ENCODE measurements around the gene MOSPD3.
A peak's percentile ranks its signal among the peaks of the same experiment; 100 is the strongest.

The MOSPD3 gene

GRCh38 chr7:100595188-100595587, 17.2 kb upstream of the MOSPD3 start:
- no peak for DNase-seq (ENCODE audit: low read depth)

GRCh38 chr7:100598425-100598824, 13.9 kb upstream of the MOSPD3 start:
- DNase-seq (ENCODE audit: low read depth): peak; percentile 41

GRCh38 chr7:100599911-100600729, 12.2 kb upstream of the MOSPD3 start:
- no peak for DNase-seq (ENCODE audit: low read depth)

- no peak for DNase-seq (ENCODE audit: low read depth)
Observed at GRCh38 chr7:100600730-100601038, 11.7 kb upstream of the MOSPD3 start.

GRCh38 chr7:100602889-100603725, 9.2 kb upstream of the MOSPD3 start:
- no peak for DNase-seq (ENCODE audit: low read depth)

GRCh38 chr7:100603726-100604027, 8.7 kb upstream of the MOSPD3 start:
- DNase-seq (ENCODE audit: low read depth): no peak

GRCh38 chr7:100604028-100604975, 8.0 kb upstream of the MOSPD3 start:
- DNase-seq (ENCODE audit: low read depth): peak; percentile 50

- no peak for DNase-seq (ENCODE audit: low read depth)
Observed at GRCh38 chr7:100604976-100605911, 7.1 kb upstream of the MOSPD3 start.

- no peak for DNase-seq (ENCODE audit: low read depth)
Observed at GRCh38 chr7:100606313-100606712, 6.0 kb upstream of the MOSPD3 start.

GRCh38 chr7:100607111-100607510, 5.2 kb upstream of the MOSPD3 start:
- DNase-seq (ENCODE audit: low read depth): no peak

- no peak for DNase-seq (ENCODE audit: low read depth)
Observed at GRCh38 chr7:100609958-100610357, 2.4 kb upstream of the MOSPD3 start.

GRCh38 chr7:100612730-100613390, 520 bp downstream of the MOSPD3 start:
- DNase-seq (ENCODE audit: low read depth): no peak

GRCh38 chr7:100613412-100614175, 1.3 kb downstream of the MOSPD3 start:
- no peak for DNase-seq (ENCODE audit: low read depth)

- DNase-seq (ENCODE audit: low read depth): peak; percentile 14
Observed at GRCh38 chr7:100614308-100614861, 2.0 kb downstream of the MOSPD3 start.

GRCh38 chr7:100620239-100620638, 7.9 kb downstream of the MOSPD3 start:
- DNase-seq (ENCODE audit: low read depth): no peak

GRCh38 chr7:100620804-100621203, 8.5 kb downstream of the MOSPD3 start:
- no peak for DNase-seq (ENCODE audit: low read depth)

- no peak for DNase-seq (ENCODE audit: low read depth)
Observed at GRCh38 chr7:100621554-100621953, 9.2 kb downstream of the MOSPD3 start.

GRCh38 chr7:100623951-100624824, 11.8 kb downstream of the MOSPD3 start:
- DNase-seq (ENCODE audit: low read depth): no peak

GRCh38 chr7:100626055-100626454, 13.7 kb downstream of the MOSPD3 start:
- DNase-seq (ENCODE audit: low read depth): no peak
